HepG2 (cell line): ENCODE results near the gene ZNF618. TPM values are rescaled to one million over a fixed set of nuclear protein-coding genes. Genes with fewer than 3 reads are reported as not detected.

ENCODE experiments used
- ATAC-seq: fragments of 200-7000 bp; cut with Tn5 transposase; 3 replicates; pipeline ENCODE4 v1.9.1; 2020; ENCODE audit warnings: mild to moderate bottlenecking, moderate library complexity
- BruUV-seq: library from RNA; stranded (reverse); fragments of 400-500 nt; replicated peaks from 2 replicates; lab custom pipeline; 2021; lab: Mats Ljungman, UMichigan
- CTCF ChIA-PET: fragments of 300-600 bp; formaldehyde crosslinking; extraction: SDS; loops from one replicate; lab custom pipeline; 2021; ENCODE audit warnings: low total read pairs, inconsistent platforms, low intra/inter-chr PET ratio; lab: Yijun Ruan, JAX
- POLR2A ChIA-PET: fragments of 350-600 bp; sonication (Branson Sonifier 250); formaldehyde crosslinking; loops from one replicate; lab custom pipeline; 2020; ENCODE audit warnings: antibody characterized with exemption, inconsistent platforms; lab: Yijun Ruan, JAX
- DNase-seq: peaks from one replicate; pipeline ENCODE4 v3.0.0-alpha.2; 2015; ENCODE audit warnings: low spot score
- FAIRE-seq: peaks from 3 replicates; lab custom pipeline; 2011; peaks lifted over from hg19 to GRCh38; lab: Jason Lieb, UNC
- H2AFZ ChIP-seq: one replicate; pipeline ENCODE4 v1.6.1; 2011; ENCODE audit warnings: low read length, inconsistent platforms
- H3K27ac ChIP-seq: fragments of 300-600 bp; 3 replicates; pipeline ENCODE4 v1.8.0; 2011; ENCODE audit warnings: mixed run types, mild to moderate bottlenecking, mixed read lengths, low read length, inconsistent platforms; ENCODE audit not compliant: insufficient read depth; ENCODE audit errors: extremely low read length
- H3K27me3 ChIP-seq, 2 experiments: fragments of 200-600 bp in 1 of 2; 2 replicates in 1 of 2; 3 replicates in 1 of 2; pipeline versions ENCODE4 v1.6.0 to v1.8.0; 2011; ENCODE audit warnings: low read length in 2 of 2, mild to moderate bottlenecking in 2 of 2, moderate library complexity in 2 of 2, inconsistent platforms in 1 of 2; ENCODE audit not compliant: insufficient read depth in 2 of 2, control insufficient read depth in 1 of 2
- H3K36me3 ChIP-seq, 2 experiments: fragments of 200-600 bp in 1 of 2; replicated peaks in 1 of 2; 2 replicates in 1 of 2; 3 replicates in 1 of 2; pipeline versions ENCODE4 v1.5.1 to v1.8.0; 2011; ENCODE audit warnings: low read length in 2 of 2, inconsistent platforms in 1 of 2; ENCODE audit not compliant: insufficient read depth in 2 of 2, control insufficient read depth in 1 of 2
- H3K4me1 ChIP-seq: 2 replicates; pipeline ENCODE4 v1.5.1; 2012; ENCODE audit warnings: low read length, inconsistent platforms; ENCODE audit not compliant: insufficient read depth
- H3K4me2 ChIP-seq: 2 replicates; pipeline ENCODE4 v1.6.0; 2011; ENCODE audit warnings: low read depth, low read length, inconsistent platforms
- H3K4me3 ChIP-seq, 3 experiments: fragments of 200-600 bp in 1 of 3; sonication (generic), shearing (Covaris generic) in 1 of 3; replicated peaks in 1 of 3; 2 replicates each; pipeline ENCODE4 v1.5.1; 2011 to 2016; ENCODE audit warnings: low read length in 3 of 3, inconsistent platforms in 2 of 3, low read depth in 2 of 3, mild to moderate bottlenecking in 2 of 3, control low read depth in 1 of 3, mixed read lengths in 1 of 3; ENCODE audit not compliant: insufficient read depth in 1 of 3
- H3K79me2 ChIP-seq: one replicate; pipeline ENCODE4 v1.6.1; 2011; ENCODE audit warnings: low read length, inconsistent platforms; ENCODE audit not compliant: insufficient read depth
- H3K9ac ChIP-seq: 2 replicates; pipeline ENCODE4 v1.6.0; 2011; ENCODE audit warnings: mild to moderate bottlenecking, low read depth, low read length, inconsistent platforms; ENCODE audit not compliant: insufficient read depth
- H3K9me3 ChIP-seq: 2 replicates; pipeline ENCODE4 v1.5.1; 2012; ENCODE audit warnings: mild to moderate bottlenecking, low read length
- H4K20me1 ChIP-seq: 2 replicates; pipeline ENCODE4 v1.6.0; 2011; ENCODE audit warnings: inconsistent platforms, mild to moderate bottlenecking, low read length, moderate library complexity; ENCODE audit not compliant: insufficient read depth
- BCL6 ChIP-seq: IDR thresholded peaks from 2 replicates; pipeline ENCODE4 v1.6.1; 2016; ENCODE audit warnings: missing genetic modification reagents, missing compliant biosample characterization
- BRD4 ChIP-seq: sonication (generic); formaldehyde crosslinking; IDR thresholded peaks from 2 replicates; pipeline ENCODE4 v1.4.0; 2020; ENCODE audit warnings: missing genetic modification reagents
- CCDC6 ChIP-seq: sonication (generic); formaldehyde crosslinking; IDR thresholded peaks from 2 replicates; pipeline ENCODE4 v1.8.1; 2022; ENCODE audit warnings: mild to moderate bottlenecking, missing genetic modification reagents, moderate library complexity
- SNRNP70 ChIP-seq: fragments of 200-400 bp; formaldehyde crosslinking; IDR thresholded peaks from 2 replicates; pipeline ENCODE4 v1.6.1; 2017; ENCODE audit warnings: mild to moderate bottlenecking, low read depth, low read length, moderate library complexity
- TAF1 ChIP-seq: sonication (generic); formaldehyde crosslinking; IDR thresholded peaks from 2 replicates; pipeline ENCODE4 v1.4.0; 2020; ENCODE audit warnings: missing genetic modification reagents
- ZNF253 ChIP-seq: sonication (generic); formaldehyde crosslinking; IDR thresholded peaks from 2 replicates; pipeline ENCODE4 v1.8.0; 2022; ENCODE audit warnings: mild to moderate bottlenecking, missing genetic modification reagents, borderline replicate concordance
- ZNF331 ChIP-seq: sonication (generic); formaldehyde crosslinking; IDR thresholded peaks from 2 replicates; pipeline ENCODE4 v1.4.0; 2020; ENCODE audit warnings: missing genetic modification reagents
- ZNF335 ChIP-seq: sonication (generic); formaldehyde crosslinking; IDR thresholded peaks from 2 replicates; pipeline ENCODE4 v1.4.0; 2020; ENCODE audit warnings: missing genetic modification reagents
- ZNF431 ChIP-seq: sonication (generic); formaldehyde crosslinking; IDR thresholded peaks from 2 replicates; pipeline ENCODE4 v1.9.0; 2022; ENCODE audit warnings: missing genetic modification reagents, low read depth, mild to moderate bottlenecking, borderline replicate concordance
- ZNF501 ChIP-seq: sonication (generic); formaldehyde crosslinking; IDR thresholded peaks from 2 replicates; pipeline ENCODE4 v1.5.1; 2020; ENCODE audit warnings: mild to moderate bottlenecking, moderate library complexity, missing genetic modification reagents
- WGBS: methylation state at CpG from one replicate; pipeline ENCODE4 v1.1.6; 2017; ENCODE audit warnings: low lambda C conversion rate; 5-methylcytosine and 5-hydroxymethylcytosine counted together
- in situ Hi-C: cut with HindIII; loops from 2 replicates; pipeline ENCODE4 v1.10.0; 2017; ENCODE audit warnings: low pct_unique_long_range_greater_than_20kb; ENCODE audit not compliant: extremely low pct_ligation_motif_present
- intact Hi-C: fragments of 100-400 bp; cut with micrococcal nuclease; formaldehyde crosslinking; loops from one replicate; pipeline ENCODE4 v1.10.0; 2022; ENCODE audit not compliant: unreplicated experiment
- polyA plus RNA-seq, 8 experiments: library from polyadenylated mRNA; depleted of rRNA in 3 of 8; stranded (reverse) in 7 of 8; unstranded in 1 of 8; fragments of >200 nt; fragmentation: Illumina TruSeq in 4 of 8; extraction: Trizol in 4 of 8; gene quantifications; 2 replicates each; pipeline versions ENCODE4 v1.2.1 to v1.2.3, GENCODE V29; 2011 to 2016; ENCODE audit warnings: low read depth in 4 of 8, missing spikeins in 1 of 8, mixed read lengths in 1 of 8; ENCODE audit not compliant: insufficient read depth in 1 of 8
- total RNA-seq, 5 experiments: library from RNA; depleted of rRNA; stranded (reverse); fragments of >200 nt; fragmentation: Illumina TruSeq; extraction: Trizol; gene quantifications; 2 replicates each; pipeline ENCODE4 v1.2.3, GENCODE V29; 2016; ENCODE audit warnings: low read depth in 1 of 5
- TF ChIP-seq, protein P1 (sequence below): sonication (generic); formaldehyde crosslinking; conservative IDR thresholded peaks from 2 replicates; pipeline ENCODE4 v1.4.0; 2020; ENCODE audit warnings: missing genetic modification reagents
- TF ChIP-seq, protein P2 (sequence below): sonication (generic); formaldehyde crosslinking; IDR thresholded peaks from 2 replicates; pipeline ENCODE4 v1.5.0; 2020; ENCODE audit warnings: missing genetic modification reagents
- TF ChIP-seq, protein P3 (sequence below): IDR thresholded peaks from 2 replicates; pipeline ENCODE4 v1.6.1; 2012; ENCODE audit warnings: low read length, improper control_type of control experiment
- TF ChIP-seq, protein P4 (sequence below): sonication (generic); formaldehyde crosslinking; IDR thresholded peaks from 2 replicates; pipeline ENCODE4 v1.5.0; 2020; ENCODE audit warnings: missing genetic modification reagents

Gene ZNF618
- total and polyA plus RNA-seq, 2 of the 13 experiments (the other 11 are each of a cell fraction or from before 2014, with no cell fraction given): 0.07 TPM

DNA sequence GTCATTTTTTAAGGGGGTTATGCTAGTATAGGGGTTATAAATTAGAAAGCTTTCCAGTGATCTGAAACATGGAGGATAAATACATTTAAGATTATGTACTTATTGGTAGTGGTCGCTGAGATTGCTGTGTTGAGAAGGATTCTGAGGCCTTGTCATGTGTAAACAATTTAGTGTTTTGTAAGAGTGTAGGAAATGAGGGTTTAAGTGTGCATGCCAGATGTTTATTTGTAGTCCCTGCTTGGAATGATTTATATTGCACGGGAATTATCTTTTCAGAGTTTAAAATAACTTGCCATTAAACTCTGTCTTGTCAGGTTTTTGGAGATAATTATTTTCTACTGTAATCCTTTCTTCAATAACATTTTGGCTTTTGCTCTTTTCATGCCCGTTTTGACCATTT, 19.4 kb downstream of the ZNF618 start:
- in situ Hi-C loops: no loop called here
- POLR2A ChIA-PET: no interaction called here
- Histone ChIP-seq H3K9me3 (no peaks in the 10 kb centered on the region), H3K27me3 (peaks cover 0 to 5% of the 10 kb centered on the region in 2 experiments; a peak in 2 of 5 replicates), H3K36me3 (no peaks in the 10 kb centered on the region), H3K27ac (no peak overlapping the region), H3K4me3 (no peak overlapping the region)
- no peak for DNase-seq
- no peak for TF ChIP-seq ZNF253 (CRISPR knock-in tag)
- TF ChIP-seq, protein P1, sequence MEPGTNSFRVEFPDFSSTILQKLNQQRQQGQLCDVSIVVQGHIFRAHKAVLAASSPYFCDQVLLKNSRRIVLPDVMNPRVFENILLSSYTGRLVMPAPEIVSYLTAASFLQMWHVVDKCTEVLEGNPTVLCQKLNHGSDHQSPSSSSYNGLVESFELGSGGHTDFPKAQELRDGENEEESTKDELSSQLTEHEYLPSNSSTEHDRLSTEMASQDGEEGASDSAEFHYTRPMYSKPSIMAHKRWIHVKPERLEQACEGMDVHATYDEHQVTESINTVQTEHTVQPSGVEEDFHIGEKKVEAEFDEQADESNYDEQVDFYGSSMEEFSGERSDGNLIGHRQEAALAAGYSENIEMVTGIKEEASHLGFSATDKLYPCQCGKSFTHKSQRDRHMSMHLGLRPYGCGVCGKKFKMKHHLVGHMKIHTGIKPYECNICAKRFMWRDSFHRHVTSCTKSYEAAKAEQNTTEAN (CRISPR knock-in tag): no peak
- TF ChIP-seq ZNF335 (CRISPR knock-in tag): no peak
- no peak for TF ChIP-seq CCDC6 (CRISPR knock-in tag)
- TF ChIP-seq, protein P2, sequence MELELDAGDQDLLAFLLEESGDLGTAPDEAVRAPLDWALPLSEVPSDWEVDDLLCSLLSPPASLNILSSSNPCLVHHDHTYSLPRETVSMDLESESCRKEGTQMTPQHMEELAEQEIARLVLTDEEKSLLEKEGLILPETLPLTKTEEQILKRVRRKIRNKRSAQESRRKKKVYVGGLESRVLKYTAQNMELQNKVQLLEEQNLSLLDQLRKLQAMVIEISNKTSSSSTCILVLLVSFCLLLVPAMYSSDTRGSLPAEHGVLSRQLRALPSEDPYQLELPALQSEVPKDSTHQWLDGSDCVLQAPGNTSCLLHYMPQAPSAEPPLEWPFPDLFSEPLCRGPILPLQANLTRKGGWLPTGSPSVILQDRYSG (CRISPR knock-in tag): no peak
- TF ChIP-seq BCL6 (CRISPR knock-in tag): no peak
- no peak for TF ChIP-seq ZNF331 (CRISPR knock-in tag)
- TF ChIP-seq BRD4 (CRISPR knock-in tag): no peak
- TF ChIP-seq, protein P3, sequence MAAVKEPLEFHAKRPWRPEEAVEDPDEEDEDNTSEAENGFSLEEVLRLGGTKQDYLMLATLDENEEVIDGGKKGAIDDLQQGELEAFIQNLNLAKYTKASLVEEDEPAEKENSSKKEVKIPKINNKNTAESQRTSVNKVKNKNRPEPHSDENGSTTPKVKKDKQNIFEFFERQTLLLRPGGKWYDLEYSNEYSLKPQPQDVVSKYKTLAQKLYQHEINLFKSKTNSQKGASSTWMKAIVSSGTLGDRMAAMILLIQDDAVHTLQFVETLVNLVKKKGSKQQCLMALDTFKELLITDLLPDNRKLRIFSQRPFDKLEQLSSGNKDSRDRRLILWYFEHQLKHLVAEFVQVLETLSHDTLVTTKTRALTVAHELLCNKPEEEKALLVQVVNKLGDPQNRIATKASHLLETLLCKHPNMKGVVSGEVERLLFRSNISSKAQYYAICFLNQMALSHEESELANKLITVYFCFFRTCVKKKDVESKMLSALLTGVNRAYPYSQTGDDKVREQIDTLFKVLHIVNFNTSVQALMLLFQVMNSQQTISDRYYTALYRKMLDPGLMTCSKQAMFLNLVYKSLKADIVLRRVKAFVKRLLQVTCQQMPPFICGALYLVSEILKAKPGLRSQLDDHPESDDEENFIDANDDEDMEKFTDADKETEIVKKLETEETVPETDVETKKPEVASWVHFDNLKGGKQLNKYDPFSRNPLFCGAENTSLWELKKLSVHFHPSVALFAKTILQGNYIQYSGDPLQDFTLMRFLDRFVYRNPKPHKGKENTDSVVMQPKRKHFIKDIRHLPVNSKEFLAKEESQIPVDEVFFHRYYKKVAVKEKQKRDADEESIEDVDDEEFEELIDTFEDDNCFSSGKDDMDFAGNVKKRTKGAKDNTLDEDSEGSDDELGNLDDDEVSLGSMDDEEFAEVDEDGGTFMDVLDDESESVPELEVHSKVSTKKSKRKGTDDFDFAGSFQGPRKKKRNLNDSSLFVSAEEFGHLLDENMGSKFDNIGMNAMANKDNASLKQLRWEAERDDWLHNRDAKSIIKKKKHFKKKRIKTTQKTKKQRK: no peak
- no peak for TF ChIP-seq TAF1
- TF ChIP-seq, protein P4, sequence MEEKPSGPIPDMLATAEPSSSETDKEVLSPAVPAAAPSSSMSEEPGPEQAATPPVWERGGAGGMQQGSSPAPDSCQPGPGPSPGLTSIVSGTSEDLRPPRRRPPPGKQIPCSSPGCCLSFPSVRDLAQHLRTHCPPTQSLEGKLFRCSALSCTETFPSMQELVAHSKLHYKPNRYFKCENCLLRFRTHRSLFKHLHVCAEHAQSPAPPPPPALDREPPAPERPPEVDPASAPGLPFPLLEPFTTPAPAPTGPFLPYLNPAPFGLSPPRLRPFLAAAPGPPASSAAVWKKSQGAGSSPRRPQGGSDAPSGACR (CRISPR knock-in tag): no peak
- TF ChIP-seq ZNF501: no peak
- no peak for TF ChIP-seq SNRNP70
- no peak for TF ChIP-seq ZNF431 (CRISPR knock-in tag)
- TF ChIP-seq, all 625 proteins: peak for 0
- FAIRE-seq (no peak), ATAC-seq (no peak)
- CTCF ChIA-PET: no interaction called here
- intact Hi-C loops: no loop called here
- H3K9ac ChIP-seq: no peak overlapping the region
- no peak overlapping the region for H3K4me2 ChIP-seq
- H4K20me1 ChIP-seq: no peaks in the 10 kb centered on the region
- no peak overlapping the region for H2AFZ ChIP-seq
- 27% methylated on average over 3 of the region's 3 CpGs for WGBS
- H3K4me1 ChIP-seq: no peaks in the 10 kb centered on the region
- no TSS peak for BruUV-seq
- no peaks in the 10 kb centered on the region for H3K79me2 ChIP-seq
